ENCODE results near the gene ARFGAP1.
"Not testable (repeated sequence)": the region's sequence is repeated elsewhere in the genome, so short reads cannot be mapped to it uniquely, and the experiment has no call there.

ARFGAP1 gene

GRCh38 chr20:63334356-63334755, 61.7 kb downstream of the ARFGAP1 start:
- DNase-seq (ENCODE audit: low read depth): no peak

DNA sequence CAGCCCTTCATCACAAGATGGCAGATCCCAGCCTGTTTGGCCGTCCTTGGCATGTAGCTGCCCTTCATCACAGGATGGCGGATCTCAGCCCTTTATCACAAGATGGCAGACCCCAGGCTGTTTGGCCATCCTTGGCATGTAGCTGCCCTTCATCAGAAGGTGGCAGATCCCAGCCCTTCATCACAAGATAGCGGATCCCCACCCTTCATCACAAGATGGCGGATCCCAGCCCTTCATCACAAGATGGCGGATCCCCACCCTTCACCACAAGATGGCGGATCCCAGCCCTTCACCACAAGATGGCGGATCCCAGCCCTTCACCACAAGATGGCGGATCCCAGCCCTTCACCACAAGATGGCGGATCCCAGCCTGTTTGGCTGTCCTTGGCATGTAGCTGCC, 62.4 kb downstream of the ARFGAP1 start:
- DNase-seq (ENCODE audit: low read depth): not testable (repeated sequence)

DNA sequence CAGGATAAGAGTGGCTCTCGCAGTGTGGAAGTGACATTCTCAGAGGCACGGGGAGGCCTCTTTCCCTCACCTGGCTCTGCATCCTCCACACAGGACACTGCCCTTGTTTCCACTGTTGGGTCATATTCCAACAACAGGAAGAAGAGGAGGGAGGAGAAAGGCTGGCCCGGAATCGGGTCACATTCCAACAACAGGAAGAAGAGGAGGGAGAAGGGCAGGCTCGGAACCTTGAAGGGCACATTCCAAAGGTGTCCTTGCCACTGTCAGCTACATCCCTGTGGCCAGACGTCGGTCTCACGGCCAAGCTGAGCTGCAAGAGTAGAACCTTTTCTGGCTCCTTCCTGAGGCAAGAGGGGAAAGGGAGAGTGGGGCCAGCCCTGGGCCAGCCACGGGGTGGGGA, 63.1 kb downstream of the ARFGAP1 start:
- no peak for DNase-seq (ENCODE audit: low read depth)

- DNase-seq (ENCODE audit: low read depth): no peak
Observed at GRCh38 chr20:63336232-63336752, 63.7 kb downstream of the ARFGAP1 start.

GRCh38 chr20:63337786-63338420, 65.3 kb downstream of the ARFGAP1 start:
- no peak for DNase-seq (ENCODE audit: low read depth)
